Measurements from ENCODE around the gene UTP3.

Gene UTP3

DNA sequence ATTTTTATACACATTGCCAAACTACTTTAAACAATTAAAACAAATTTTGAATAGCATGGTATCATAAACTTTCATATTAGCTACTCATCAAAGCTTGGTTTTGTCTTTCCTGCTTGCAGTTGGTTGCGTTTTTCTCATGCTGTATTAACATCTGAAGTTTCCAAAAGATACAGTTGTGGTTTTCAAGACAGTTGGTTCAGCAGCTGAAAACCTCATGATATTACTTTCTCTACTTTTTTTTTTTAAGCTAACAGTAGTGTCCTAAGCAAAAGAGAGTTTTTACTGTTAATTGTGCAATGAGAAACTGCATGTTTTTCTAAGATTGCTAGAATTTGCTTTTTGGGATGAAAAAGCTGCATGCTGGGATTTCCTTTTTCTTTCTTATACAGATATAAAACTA, 48.7 kb downstream of the UTP3 start:
- no peak for DNase-seq
- in situ Hi-C loops (cut with HindIII; ENCODE audit: low pct_ligation_motif_present, low pct_unique_long_range_greater_than_20kb, low sequenced_read_pairs), result no loop called here

DNA sequence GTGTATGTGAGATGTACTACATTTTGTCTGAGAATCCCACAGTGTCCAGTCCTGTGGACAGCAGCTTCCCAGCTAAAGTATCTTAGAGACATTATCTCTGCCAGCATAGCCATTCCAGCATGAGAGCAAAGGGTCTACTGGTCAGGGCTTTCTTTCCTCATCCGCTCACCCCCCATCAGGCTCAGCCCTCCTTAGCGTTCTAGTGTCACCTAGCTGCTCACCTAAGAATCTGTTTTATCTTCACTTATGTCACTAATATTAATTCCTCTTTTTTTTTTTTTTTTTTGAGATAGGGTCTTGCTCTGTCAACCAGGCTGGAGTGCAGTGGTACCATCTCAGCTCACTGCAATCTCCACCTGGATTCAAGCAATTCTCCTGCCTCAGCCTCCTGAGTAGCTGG, 49.1 kb downstream of the UTP3 start:
- in situ Hi-C loops (cut with HindIII; ENCODE audit: low pct_ligation_motif_present, low pct_unique_long_range_greater_than_20kb, low sequenced_read_pairs), result no loop called here
- DNase-seq, result no peak

DNA sequence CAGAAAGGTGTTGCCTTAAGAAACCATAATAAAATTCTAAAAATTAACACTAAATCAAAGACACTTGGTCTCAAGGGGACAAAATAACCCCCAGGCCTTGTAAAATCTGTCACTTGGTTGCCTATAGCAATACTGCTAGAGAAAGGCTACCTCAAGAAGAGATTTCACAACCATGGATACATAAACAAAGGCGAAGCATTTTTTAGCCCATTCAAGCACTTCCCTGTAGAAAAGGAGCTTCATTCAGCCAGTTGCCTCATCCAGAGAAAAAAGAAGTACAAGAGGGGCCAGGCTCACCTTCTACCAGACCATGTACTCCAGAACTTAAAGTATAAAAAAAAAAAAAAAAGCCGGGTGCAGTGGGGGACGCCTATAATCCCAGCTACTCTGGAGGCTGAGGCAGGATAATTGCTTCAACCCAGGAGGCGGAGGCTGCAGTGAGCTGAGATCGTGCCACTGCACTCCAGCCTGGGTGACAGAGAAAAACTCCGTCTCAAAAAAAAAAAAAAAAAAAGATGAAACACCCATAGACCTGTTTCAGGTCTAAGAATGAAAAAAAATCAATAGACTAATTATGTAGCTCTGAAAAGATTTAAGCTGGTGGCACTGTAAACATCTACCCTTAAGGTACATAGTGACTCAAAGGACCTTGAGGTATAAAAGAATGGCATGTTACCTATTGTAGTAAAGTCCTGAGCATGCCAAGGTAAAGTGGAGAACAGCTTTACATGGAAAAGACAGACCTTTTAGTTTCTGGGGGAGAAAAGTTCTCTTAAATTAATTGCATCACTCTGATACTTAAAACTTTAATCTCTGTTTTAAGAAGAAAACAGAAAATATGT, 51.4 kb downstream of the UTP3 start:
- in situ Hi-C loops (cut with HindIII; ENCODE audit: low pct_ligation_motif_present, low pct_unique_long_range_greater_than_20kb, low sequenced_read_pairs), result no loop called here

More for the DNA sequence above, 51.4 kb downstream of the UTP3 start:
- DNase-seq, result no peak

All from ACHN (cell line).